HepG2 (cell line): Measurements from ENCODE around the gene AMZ1. TPM values are rescaled to one million over a fixed set of nuclear protein-coding genes. Genes with fewer than 3 reads are reported as not detected.

Experiments used
- ATAD3A ChIP-seq: sonication (generic); formaldehyde crosslinking; IDR thresholded peaks from 2 replicates; pipeline ENCODE4 v1.4.0; 2020; ENCODE audit warnings: missing genetic modification reagents
- ATF7 ChIP-seq, 2 experiments: fragments of 450-650 bp in 1 of 2; sonication (generic) in 1 of 2; formaldehyde crosslinking in 1 of 2; IDR thresholded peaks; 2 replicates each; pipeline versions ENCODE4 v1.4.0 to v1.6.1; 2016 to 2020; ENCODE audit warnings: antibody characterized with exemption in 1 of 2, mild to moderate bottlenecking in 1 of 2, missing genetic modification reagents in 1 of 2
- DDIT3 ChIP-seq: sonication (generic); formaldehyde crosslinking; IDR thresholded peaks from 2 replicates; pipeline ENCODE4 v1.4.0; 2020; ENCODE audit warnings: mild to moderate bottlenecking, missing genetic modification reagents
- GATA4 ChIP-seq: sonication (generic); IDR thresholded peaks from 2 replicates; pipeline ENCODE4 v1.6.1; 2016; ENCODE audit warnings: antibody characterized with exemption, low read depth, borderline replicate concordance
- GMEB2 ChIP-seq: IDR thresholded peaks from 2 replicates; pipeline ENCODE4 v1.6.1; 2016; ENCODE audit warnings: missing biosample characterization, missing genetic modification reagents, low read depth
- KLF12 ChIP-seq: sonication (generic); formaldehyde crosslinking; IDR thresholded peaks from 2 replicates; pipeline ENCODE4 v1.4.0; 2020; ENCODE audit warnings: missing genetic modification reagents, borderline replicate concordance
- MYC ChIP-seq: sonication (generic); formaldehyde crosslinking; IDR thresholded peaks from 2 replicates; pipeline ENCODE4 v1.9.0; 2021; ENCODE audit warnings: missing genetic modification reagents, borderline replicate concordance
- NBN ChIP-seq: fragments of 450-650 bp; conservative IDR thresholded peaks from 2 replicates; pipeline ENCODE4 v1.6.1; 2017
- NCOA5 ChIP-seq: sonication (generic); formaldehyde crosslinking; IDR thresholded peaks from 2 replicates; pipeline ENCODE4 v1.4.0; 2020; ENCODE audit warnings: missing genetic modification reagents
- STAG1 ChIP-seq: sonication (generic); formaldehyde crosslinking; IDR thresholded peaks from 2 replicates; pipeline ENCODE4 v1.4.0; 2020; ENCODE audit warnings: missing genetic modification reagents
- YEATS4 ChIP-seq: sonication (generic); formaldehyde crosslinking; IDR thresholded peaks from 2 replicates; pipeline ENCODE4 v1.4.0; 2020; ENCODE audit warnings: missing genetic modification reagents, borderline replicate concordance
- ZBTB1 ChIP-seq: sonication (generic); formaldehyde crosslinking; IDR thresholded peaks from 2 replicates; pipeline ENCODE4 v1.4.0; 2020; ENCODE audit warnings: missing genetic modification reagents, borderline replicate concordance
- ZBTB40 ChIP-seq, 2 experiments: fragments of 450-650 bp in 1 of 2; sonication (generic) in 1 of 2; formaldehyde crosslinking in 1 of 2; IDR thresholded peaks; 2 replicates each; pipeline versions ENCODE4 v1.6.1 to v1.8.0; 2016 to 2022; ENCODE audit warnings: antibody characterized with exemption in 1 of 2, mild to moderate bottlenecking in 1 of 2, missing genetic modification reagents in 1 of 2
- ZBTB42 ChIP-seq: sonication (generic); formaldehyde crosslinking; IDR thresholded peaks from 2 replicates; pipeline ENCODE4 v1.5.0; 2020; ENCODE audit warnings: mild to moderate bottlenecking, missing genetic modification reagents
- ZNF343 ChIP-seq: sonication (generic); formaldehyde crosslinking; IDR thresholded peaks from 2 replicates; pipeline ENCODE4 v1.4.0; 2020; ENCODE audit warnings: mild to moderate bottlenecking, missing genetic modification reagents
- ZNF549 ChIP-seq: sonication (generic); formaldehyde crosslinking; IDR thresholded peaks from 2 replicates; pipeline ENCODE4 v1.5.0; 2020; ENCODE audit warnings: missing genetic modification reagents
- ZNF841 ChIP-seq: sonication (generic); formaldehyde crosslinking; IDR thresholded peaks from 2 replicates; pipeline ENCODE4 v1.8.1; 2023; ENCODE audit warnings: missing genetic modification reagents, borderline replicate concordance
- ZSCAN31 ChIP-seq: sonication (generic); formaldehyde crosslinking; IDR thresholded peaks from 2 replicates; pipeline ENCODE4 v1.5.0; 2020; ENCODE audit warnings: low read depth, mild to moderate bottlenecking, missing genetic modification reagents
- polyA plus RNA-seq, 8 experiments: library from polyadenylated mRNA; depleted of rRNA in 3 of 8; stranded (reverse) in 7 of 8; unstranded in 1 of 8; fragments of >200 nt; fragmentation: Illumina TruSeq in 4 of 8; extraction: Trizol in 4 of 8; gene quantifications; 2 replicates each; pipeline versions ENCODE4 v1.2.1 to v1.2.3, GENCODE V29; 2011 to 2016; ENCODE audit warnings: low read depth in 4 of 8, missing spikeins in 1 of 8, mixed read lengths in 1 of 8; ENCODE audit not compliant: insufficient read depth in 1 of 8
- total RNA-seq, 5 experiments: library from RNA; depleted of rRNA; stranded (reverse); fragments of >200 nt; fragmentation: Illumina TruSeq; extraction: Trizol; gene quantifications; 2 replicates each; pipeline ENCODE4 v1.2.3, GENCODE V29; 2016; ENCODE audit warnings: low read depth in 1 of 5

AMZ1 gene
- total and polyA plus RNA-seq, 2 of the 13 experiments (the other 11 are each of a cell fraction or from before 2014, with no cell fraction given), result 0.03 TPM; not detected in 1

GRCh38 chr7:2641406-2642393, 46.3 kb upstream of the AMZ1 start (continued):
- TF ChIP-seq KLF12 (CRISPR knock-in tag) (no peak), GATA4 (no peak), YEATS4 (CRISPR knock-in tag) (peak; percentile 34; the same call in 1 of the 2 replicates), ZNF549 (CRISPR knock-in tag) (no peak), STAG1 (CRISPR knock-in tag) (peak; percentile 30; the same call in 1 of the 2 replicates), DDIT3 (CRISPR knock-in tag) (no peak), ZSCAN31 (0 out of 2 replicates have a peak, but pooled peaks have one; percentile 67), GMEB2 (CRISPR knock-in tag) (no peak), ZBTB40 (IDR thresholded peaks at IDR 0.05) (no peak), ZBTB40 (CRISPR knock-in tag; IDR thresholded peaks at IDR 0.05) (no peak), NBN (no peak), ATF7 (IDR thresholded peaks at IDR 0.05) (peak; percentile 65), ATF7 (CRISPR knock-in tag; IDR thresholded peaks at IDR 0.05) (no peak), NCOA5 (CRISPR knock-in tag) (no peak), ZBTB1 (CRISPR knock-in tag) (no peak), ZNF841 (CRISPR knock-in tag) (no peak), MYC (CRISPR knock-in tag) (peak; percentile 58; the same call in 1 of the 2 replicates), ATAD3A (no peak), ZBTB42 (CRISPR knock-in tag) (no peak), ZNF343 (CRISPR knock-in tag) (no peak)
